Measurements from ENCODE around the gene BCL6.
A peak's percentile ranks its signal among the peaks of the same experiment; 100 is the strongest.

Gene BCL6

GRCh38 chr3:187745201-187746058 lies at the start of gene BCL6:
BCL6 (minus strand) TSS chr3:187745468; CDS start chr3:187733693, 11,775 bp downstream.
- peak; percentile 66 for DNase-seq (ENCODE audit: low read depth)

- DNase-seq (ENCODE audit: low read depth): no peak
Measured at GRCh38 chr3:187794731-187795130, 49.5 kb upstream of the BCL6 start.

DNA sequence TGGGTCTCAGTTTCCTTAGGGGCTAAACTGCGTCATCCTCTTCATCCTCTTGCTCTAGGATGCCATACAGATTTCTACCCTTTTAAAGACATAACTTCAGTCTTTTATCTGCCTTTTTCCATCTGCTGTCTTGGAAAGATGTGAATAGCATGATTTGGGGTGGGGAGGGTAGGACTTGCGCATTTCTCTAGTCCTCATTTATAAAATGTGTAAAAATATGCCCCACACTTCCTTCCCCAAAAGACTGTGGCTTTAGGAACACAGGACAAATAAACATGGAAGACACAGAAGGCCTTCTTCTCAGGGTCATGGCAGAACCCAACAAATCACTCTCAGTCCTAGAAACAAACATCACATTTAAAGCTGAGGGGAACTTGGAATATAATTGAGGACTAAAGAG lies 48.4 kb upstream of the BCL6 start:
- no peak for DNase-seq (ENCODE audit: low read depth)

DNA sequence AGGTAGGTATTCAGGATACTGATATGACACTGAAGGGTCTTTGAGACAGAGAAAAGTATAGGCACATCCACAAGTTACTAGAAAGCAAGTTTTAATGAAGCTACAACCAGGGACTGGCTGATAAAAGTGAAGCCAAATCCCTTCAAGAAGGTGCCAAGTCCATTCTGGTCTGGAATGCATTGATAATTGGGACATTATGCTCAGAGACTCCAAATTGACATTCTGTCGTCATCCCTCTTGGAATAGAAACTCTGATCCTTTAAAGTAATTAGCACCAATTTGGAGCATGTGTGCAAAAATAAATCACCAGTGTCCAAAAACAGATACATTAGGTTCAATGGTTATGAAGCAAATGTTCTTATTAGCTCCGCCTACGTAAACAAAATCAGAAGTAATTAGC lies 47.3 kb upstream of the BCL6 start:
- no peak for DNase-seq (ENCODE audit: low read depth)

DNA sequence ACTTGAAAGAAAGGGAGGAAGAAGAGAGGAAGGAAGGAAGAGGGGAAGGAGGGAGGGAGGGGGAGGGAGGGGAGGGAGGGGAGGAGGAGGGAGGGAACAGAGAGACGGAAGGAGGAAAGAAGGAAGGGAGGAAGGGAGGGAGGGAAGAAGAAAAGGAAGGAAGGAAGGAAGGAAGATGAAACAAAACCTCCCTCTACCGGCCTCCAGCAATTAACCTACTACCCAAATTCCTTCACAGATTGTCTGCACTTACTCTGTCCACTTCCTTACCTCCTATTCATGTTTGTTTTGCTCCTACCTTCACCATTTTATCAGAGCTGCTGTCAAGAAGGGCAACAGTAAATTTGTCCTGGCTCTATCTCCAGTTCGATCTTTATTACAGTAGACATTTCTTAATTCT lies 44.6 kb upstream of the BCL6 start:
- no peak for DNase-seq (ENCODE audit: low read depth)

DNA sequence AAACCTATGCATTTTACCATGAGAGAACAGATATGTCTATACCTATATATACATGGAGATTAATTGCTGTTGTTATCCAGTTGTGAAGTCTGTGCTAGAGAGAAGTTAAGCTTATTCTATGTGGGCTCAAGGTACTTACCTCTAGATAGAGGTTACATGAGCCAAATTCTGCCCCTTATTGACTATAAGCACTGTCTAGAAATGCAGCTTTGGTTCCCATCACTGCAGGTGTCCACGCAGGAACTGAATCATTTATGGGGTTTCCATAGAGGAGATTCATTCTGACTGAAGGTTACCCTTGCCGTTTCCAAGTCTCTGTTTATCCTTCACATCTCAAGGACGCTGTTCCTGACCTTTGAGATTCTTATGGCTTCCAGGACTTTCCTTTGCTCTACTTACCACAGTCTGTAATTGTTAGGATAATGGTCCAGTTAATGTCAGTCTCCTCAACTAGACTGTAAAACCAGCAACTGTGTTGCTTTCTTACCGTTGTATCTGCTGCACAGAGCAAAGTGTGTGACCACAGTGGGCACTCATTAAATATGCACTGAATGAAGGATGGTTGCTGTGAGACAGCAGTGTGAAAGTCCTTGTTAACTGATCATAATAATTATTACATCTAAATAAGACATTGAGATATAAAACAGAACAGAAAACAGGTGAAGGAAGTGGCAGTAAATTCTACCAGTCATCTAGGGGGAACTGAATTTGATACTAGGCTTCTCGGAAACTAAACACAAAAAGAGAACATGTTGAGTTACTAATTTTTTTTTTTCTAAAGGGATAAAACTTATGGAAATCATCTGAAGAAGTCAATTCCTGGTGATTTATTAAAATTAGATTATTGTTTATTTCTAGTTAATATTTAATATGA lies 44.0 kb upstream of the BCL6 start:
- no peak for DNase-seq (ENCODE audit: low read depth)

DNA sequence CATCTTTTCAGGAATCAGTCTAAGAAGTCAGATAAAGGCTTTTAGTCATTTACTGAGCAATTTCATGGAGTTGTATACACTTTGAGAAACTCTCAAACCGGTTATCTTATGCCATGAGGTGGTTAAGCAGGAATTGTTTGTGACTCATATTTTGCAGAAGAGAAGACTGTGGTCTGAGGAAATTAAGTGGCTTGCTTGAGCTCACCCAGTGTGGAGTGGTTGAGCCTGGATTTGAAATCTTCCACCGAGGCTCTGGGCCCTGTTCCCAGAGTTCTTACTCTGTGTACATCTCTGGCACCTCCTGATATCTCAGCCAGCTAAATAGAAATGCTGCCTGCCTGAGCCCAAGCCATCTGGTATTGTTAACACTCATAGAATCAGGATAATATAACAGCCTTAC lies 37.8 kb upstream of the BCL6 start:
- DNase-seq (ENCODE audit: low read depth): no peak

- no peak for DNase-seq (ENCODE audit: low read depth)
Measured at GRCh38 chr3:187782006-187782405, 36.7 kb upstream of the BCL6 start.

DNA sequence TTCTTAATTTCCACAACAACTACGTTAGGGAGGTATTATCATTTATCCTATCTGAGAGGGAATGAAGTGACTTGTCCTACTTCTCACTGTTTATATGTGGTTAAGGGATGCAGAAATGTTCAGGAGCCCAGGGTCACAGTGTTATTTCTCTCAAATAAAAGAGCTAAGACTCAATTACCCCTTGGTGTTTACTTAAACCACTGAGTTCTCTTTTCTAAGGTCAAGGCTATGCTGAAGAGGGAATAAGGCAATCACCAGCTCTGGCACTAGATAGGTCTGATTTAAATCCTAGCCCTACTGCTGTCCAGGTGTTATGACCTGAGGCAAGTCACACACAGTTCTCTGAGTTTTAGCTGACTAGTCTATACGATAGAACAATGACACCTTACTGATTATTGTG lies 35.7 kb upstream of the BCL6 start:
- DNase-seq (ENCODE audit: low read depth): no peak

GRCh38 chr3:187778726-187779125 lies 33.5 kb upstream of the BCL6 start:
- no peak for DNase-seq (ENCODE audit: low read depth)

DNA sequence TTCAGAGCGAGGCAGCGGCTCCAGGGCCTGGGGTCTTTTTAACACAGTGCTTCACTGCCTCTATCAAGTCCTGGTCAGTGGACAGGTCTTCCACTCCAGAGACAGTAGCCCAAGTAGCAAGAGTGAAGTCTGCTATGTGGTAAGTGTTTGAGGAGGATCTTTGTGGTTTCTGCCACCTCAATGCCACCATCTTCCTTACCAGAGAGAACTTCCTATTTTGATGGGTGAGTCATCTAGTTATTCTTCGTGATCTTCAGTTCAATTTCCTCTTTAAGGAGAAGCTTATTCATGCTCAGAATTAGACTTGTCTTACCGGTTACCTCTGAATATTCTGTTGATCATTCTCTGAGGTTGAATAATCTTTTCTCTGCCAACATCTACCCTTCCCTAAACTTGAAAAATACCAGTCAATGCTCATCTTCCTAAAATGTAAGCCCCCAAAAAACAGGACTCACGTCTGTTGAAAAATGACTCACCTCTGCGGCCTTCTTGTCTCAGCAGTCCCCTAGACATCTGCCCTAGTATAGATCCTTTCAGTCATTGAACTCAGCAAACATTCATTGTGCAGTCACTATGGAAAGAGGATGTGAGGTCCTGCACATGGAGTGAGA lies 32.2 kb upstream of the BCL6 start:
- no peak for DNase-seq (ENCODE audit: low read depth)

- no peak for DNase-seq (ENCODE audit: low read depth)
Measured at GRCh38 chr3:187775549-187775948, 30.3 kb upstream of the BCL6 start.

GRCh38 chr3:187774185-187774789 lies 29.0 kb upstream of the BCL6 start:
- DNase-seq (ENCODE audit: low read depth): no peak

GRCh38 chr3:187773233-187774184 lies 28.2 kb upstream of the BCL6 start:
- no peak for DNase-seq (ENCODE audit: low read depth)

- DNase-seq (ENCODE audit: low read depth): no peak
Measured at GRCh38 chr3:187770224-187770623, 25.0 kb upstream of the BCL6 start.

DNA sequence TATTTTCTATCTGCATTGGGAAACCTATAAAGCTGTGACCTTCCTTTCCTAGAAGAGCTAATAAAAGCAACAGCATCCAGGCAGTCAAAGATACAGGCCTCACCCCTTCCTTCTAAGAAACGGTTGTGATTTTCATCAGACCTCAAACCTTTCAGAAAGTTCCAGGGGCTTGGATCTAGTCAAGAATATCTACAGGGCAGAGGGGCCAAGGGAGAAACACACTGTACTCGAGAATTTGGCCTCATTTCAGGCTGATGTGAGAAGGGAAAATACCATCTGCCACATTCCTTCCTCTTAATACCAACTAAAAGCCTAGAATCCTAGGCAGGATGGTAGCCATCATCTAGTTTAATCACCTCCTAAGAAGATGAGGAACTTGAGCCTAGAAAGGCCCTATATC lies 24.5 kb upstream of the BCL6 start:
- no peak for DNase-seq (ENCODE audit: low read depth)

DNA sequence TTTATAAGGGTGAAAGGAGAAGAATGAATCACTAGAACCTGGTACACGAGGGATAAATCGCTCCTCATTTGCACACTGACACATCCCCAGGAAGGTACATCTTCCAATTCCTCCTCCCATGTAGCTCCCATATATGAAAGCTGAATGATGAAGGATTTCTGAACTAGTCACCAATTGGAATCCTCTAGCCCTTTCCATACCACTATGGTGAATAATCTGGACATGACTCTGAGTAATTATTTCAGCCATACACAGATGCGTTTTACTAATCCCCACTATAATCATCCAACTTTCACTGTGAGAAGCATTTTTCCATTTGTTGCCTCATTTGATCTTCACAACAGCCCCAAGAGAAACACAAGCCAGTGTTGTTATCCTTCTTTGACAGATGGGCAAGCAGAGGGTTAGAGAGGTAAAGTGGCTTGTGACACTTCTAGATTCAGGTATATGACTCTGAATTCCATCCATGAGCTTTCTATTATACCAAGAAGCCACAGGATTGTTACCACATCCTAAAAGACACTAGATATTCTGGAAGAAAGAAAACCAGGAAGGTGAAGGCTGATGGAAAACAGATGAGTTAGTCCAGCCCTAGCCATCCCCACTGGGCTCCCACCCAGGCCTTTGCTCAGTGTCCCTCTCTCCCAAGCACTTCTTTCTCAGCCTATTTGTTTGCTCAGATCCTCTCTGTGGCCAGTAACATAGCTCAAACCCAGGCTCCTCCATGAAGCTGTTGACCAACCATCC lies 22.2 kb upstream of the BCL6 start:
- DNase-seq (ENCODE audit: low read depth): no peak

- DNase-seq (ENCODE audit: low read depth): no peak
Measured at GRCh38 chr3:187765342-187765741, 20.1 kb upstream of the BCL6 start.

DNA sequence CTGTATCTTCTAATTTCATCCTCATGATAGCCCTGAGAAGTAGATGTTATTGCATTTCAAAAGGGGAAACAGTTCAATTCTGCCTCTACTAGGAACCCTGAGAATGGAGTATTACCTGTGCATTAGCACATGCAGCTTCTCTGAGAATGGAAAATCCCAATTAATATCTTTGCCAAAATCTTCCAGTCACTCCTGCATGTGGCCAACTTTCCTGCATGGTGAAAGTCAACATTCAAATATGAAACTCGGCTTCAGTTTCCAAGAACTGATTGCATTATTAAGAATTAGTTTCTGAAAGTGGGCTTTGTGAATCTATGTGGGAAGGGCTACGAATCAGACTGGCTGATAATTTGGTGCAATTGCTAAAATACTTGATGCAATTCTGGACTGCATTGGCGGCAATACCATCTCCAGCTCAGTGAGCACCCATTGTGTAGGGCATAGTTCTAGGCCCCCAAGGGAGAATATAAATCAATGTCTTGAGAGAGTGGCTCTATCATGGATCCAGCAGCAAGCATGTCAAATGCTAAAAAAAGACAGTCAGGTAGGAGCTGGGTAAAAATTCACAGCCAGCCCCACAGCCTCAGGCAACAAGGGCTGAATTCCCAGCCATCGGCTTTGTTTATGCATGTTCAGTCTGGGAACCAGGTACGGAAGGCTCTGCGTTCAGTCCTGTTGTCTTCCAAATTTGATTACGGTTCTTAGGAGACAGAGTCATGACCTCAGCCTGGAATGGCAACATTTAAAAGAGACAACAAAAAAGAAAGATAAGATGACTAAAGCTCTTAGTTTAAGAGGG lies 18.8 kb upstream of the BCL6 start:
- no peak for DNase-seq (ENCODE audit: low read depth)

DNA sequence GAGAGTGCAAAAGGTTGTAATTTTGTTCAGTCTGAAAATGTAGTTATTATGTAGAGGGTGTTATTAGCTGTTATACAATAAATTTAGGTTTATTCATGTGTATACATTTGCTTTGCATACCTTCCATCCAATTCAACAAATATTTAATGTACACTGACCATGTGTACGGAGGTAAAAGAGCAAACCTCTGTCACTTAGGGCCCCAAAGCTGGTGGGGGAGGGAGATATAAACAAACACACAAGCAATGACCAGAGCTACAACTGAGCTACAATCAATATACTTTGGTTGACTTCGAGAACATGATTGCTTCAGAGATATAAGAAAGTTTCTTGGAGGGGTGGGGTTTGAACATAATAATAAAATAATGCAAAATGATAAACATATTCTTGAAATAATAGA lies 17.5 kb upstream of the BCL6 start:
- no peak for DNase-seq (ENCODE audit: low read depth)
